Measurements from ENCODE around the gene LHX4. TPM values are rescaled to one million over a fixed set of nuclear protein-coding genes. Genes with fewer than 3 reads are reported as not detected.

LHX4 gene
- total and polyA plus RNA-seq, 2 of the 13 experiments (the other 11 are each of a cell fraction or from before 2014, with no cell fraction given): 0.03 to 0.07 TPM

DNA sequence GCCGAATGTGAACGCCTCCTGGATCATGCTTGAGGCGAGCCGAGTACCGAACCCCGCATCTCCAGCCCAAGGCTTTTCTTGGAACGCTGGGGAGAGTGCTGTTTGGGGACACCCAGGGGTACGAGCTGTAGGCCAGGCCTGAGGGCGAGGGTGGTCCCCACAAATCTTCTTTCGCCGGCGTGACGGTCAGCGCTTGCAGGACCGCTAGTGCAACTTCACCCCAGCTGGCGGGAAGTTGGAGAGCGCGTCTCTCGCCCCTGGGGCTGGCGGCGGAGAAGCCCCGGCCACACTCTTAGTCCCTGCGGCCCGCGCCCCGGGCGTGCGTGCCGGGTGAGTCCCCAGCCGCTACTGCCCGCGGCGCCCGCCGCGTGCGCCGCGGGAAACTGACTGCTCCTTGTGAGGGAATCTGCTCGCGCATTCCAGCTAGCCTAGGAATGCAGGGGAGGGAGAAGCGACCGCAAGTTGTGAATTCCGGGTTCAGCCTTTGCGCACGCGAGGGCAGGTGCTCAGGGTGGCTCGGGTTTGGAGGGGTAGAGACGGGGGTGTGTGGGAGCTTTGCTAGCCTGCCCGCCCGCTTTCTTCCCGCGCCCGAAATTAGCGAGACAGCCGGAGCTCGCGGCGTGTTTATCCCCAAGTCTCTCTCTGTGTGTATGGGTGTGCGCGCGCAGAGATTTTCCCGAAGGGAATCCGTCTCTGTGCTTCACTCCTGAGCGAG, 884 bp downstream of the LHX4 start:
- Histone ChIP-seq H3K27ac (ENCODE audit: extremely low read length, insufficient read depth, low read length) (no peak overlapping the region), H3K79me2 (ENCODE audit: insufficient read depth, low read length) (no peaks in the 10 kb centered on the region), H3K4me3 (replicated peaks in 1 of 3; ENCODE audit: insufficient read depth in 1 of 3, low read depth in 2 of 3, low read length in 3 of 3) (peak overlapping the region; percentile 50 to 69 (median 58); a peak in 4 of 6 replicates), H3K36me3 (replicated peaks in 1 of 2; ENCODE audit: control insufficient read depth in 1 of 2, insufficient read depth in 2 of 2, low read length in 2 of 2) (no peaks in the 10 kb centered on the region), H4K20me1 (ENCODE audit: insufficient read depth, low read length) (peaks cover 15% of the 10 kb centered on the region; the same call in 1 of the 2 replicates), H3K4me2 (ENCODE audit: low read depth, low read length) (peak overlapping the region; percentile 84), H2AFZ (ENCODE audit: low read length) (no peak overlapping the region), H3K27me3 (ENCODE audit: control insufficient read depth in 1 of 2, insufficient read depth in 2 of 2, low read length in 2 of 2) (peaks cover 18 to 81% of the 10 kb centered on the region in 2 experiments), H3K9ac (ENCODE audit: insufficient read depth, low read depth, low read length) (no peak overlapping the region), H3K4me1 (ENCODE audit: insufficient read depth, low read length) (peaks cover 38% of the 10 kb centered on the region), H3K9me3 (ENCODE audit: low read length) (no peaks in the 10 kb centered on the region)
- in situ Hi-C loops (cut with HindIII; ENCODE audit: extremely low pct_ligation_motif_present, low pct_unique_long_range_greater_than_20kb): no loop called here
- FAIRE-seq (no peak), DNase-seq (ENCODE audit: low spot score) (no peak), ATAC-seq (peak; percentile 20)
- POLR2A ChIA-PET: interaction anchor here (0.7 kb wide), 1 partner anchor 780 kb away, joined by 3 read pairs; no protein-coding TSS in a partner anchor
- intact Hi-C loops (cut with micrococcal nuclease; ENCODE audit: unreplicated experiment): no loop called here
- 0% methylated on average over 11 of the region's 65 CpGs for WGBS (ENCODE audit: low lambda C conversion rate)
- CTCF ChIA-PET (ENCODE audit: low intra/inter-chr PET ratio, low total read pairs): no interaction called here
- BruUV-seq (replicated peaks): no TSS peak
- TF ChIP-seq ZNF800 (CRISPR knock-in tag; IDR thresholded peaks at IDR 0.05): peak; percentile 74; the same call in 1 of the 2 replicates
- TF ChIP-seq, protein P1, sequence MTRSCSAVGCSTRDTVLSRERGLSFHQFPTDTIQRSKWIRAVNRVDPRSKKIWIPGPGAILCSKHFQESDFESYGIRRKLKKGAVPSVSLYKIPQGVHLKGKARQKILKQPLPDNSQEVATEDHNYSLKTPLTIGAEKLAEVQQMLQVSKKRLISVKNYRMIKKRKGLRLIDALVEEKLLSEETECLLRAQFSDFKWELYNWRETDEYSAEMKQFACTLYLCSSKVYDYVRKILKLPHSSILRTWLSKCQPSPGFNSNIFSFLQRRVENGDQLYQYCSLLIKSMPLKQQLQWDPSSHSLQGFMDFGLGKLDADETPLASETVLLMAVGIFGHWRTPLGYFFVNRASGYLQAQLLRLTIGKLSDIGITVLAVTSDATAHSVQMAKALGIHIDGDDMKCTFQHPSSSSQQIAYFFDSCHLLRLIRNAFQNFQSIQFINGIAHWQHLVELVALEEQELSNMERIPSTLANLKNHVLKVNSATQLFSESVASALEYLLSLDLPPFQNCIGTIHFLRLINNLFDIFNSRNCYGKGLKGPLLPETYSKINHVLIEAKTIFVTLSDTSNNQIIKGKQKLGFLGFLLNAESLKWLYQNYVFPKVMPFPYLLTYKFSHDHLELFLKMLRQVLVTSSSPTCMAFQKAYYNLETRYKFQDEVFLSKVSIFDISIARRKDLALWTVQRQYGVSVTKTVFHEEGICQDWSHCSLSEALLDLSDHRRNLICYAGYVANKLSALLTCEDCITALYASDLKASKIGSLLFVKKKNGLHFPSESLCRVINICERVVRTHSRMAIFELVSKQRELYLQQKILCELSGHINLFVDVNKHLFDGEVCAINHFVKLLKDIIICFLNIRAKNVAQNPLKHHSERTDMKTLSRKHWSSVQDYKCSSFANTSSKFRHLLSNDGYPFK (CRISPR knock-in tag; IDR thresholded peaks at IDR 0.05; ENCODE audit: borderline replicate concordance): no peak
- TF ChIP-seq ZNF777 (CRISPR knock-in tag; IDR thresholded peaks at IDR 0.05): peak; percentile 27; the same call in 1 of the 2 replicates
- 0 out of 2 replicates have a peak, but pooled peaks have one; percentile 31 for TF ChIP-seq ZNF891 (CRISPR knock-in tag; IDR thresholded peaks at IDR 0.05)
- TF ChIP-seq, protein P2, sequence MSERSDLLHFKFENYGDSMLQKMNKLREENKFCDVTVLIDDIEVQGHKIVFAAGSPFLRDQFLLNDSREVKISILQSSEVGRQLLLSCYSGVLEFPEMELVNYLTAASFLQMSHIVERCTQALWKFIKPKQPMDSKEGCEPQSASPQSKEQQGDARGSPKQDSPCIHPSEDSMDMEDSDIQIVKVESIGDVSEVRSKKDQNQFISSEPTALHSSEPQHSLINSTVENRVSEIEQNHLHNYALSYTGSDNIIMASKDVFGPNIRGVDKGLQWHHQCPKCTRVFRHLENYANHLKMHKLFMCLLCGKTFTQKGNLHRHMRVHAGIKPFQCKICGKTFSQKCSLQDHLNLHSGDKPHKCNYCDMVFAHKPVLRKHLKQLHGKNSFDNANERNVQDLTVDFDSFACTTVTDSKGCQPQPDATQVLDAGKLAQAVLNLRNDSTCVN (CRISPR knock-in tag; IDR thresholded peaks at IDR 0.05; ENCODE audit: borderline replicate concordance): no peak
- TF ChIP-seq ZBTB21 (CRISPR knock-in tag; IDR thresholded peaks at IDR 0.05): no peak
- peak; percentile 60 for TF ChIP-seq HNRNPLL (IDR thresholded peaks at IDR 0.05; ENCODE audit: low read depth, low read length, poor library complexity, severe bottlenecking)
- TF ChIP-seq FOXA1 (IDR thresholded peaks at IDR 0.05): no peak
- TF ChIP-seq FOXA1 (CRISPR knock-in tag; IDR thresholded peaks at IDR 0.05): no peak
- peak; percentile 82; the same call in 1 of the 2 replicates for TF ChIP-seq MTF2 (CRISPR knock-in tag; IDR thresholded peaks at IDR 0.05; ENCODE audit: borderline replicate concordance)
- no peak for TF ChIP-seq FOXJ3 (CRISPR knock-in tag; IDR thresholded peaks at IDR 0.05; ENCODE audit: borderline replicate concordance)
- TF ChIP-seq E2F1 (CRISPR knock-in tag; IDR thresholded peaks at IDR 0.05): 0 out of 2 replicates have a peak, but pooled peaks have one; percentile 38
- TF ChIP-seq ZNF652 (CRISPR knock-in tag; IDR thresholded peaks at IDR 0.05; ENCODE audit: borderline replicate concordance, low read depth): no peak
- TF ChIP-seq TEAD3 (CRISPR knock-in tag; optimal IDR thresholded peaks at IDR 0.05; ENCODE audit: borderline replicate concordance): peak; percentile 10
- TF ChIP-seq ZKSCAN8 (CRISPR knock-in tag; IDR thresholded peaks at IDR 0.05; ENCODE audit: borderline replicate concordance): no peak
